Mucosa of gallbladder (tissue), 1 donor: Measurements from ENCODE around the gene EHBP1. TPM values are rescaled to one million over a fixed set of nuclear protein-coding genes. Genes with fewer than 3 reads are reported as not detected.
"Not testable (repeated sequence)": the region's sequence is repeated elsewhere in the genome, so short reads cannot be mapped to it uniquely, and the experiment has no call there.

Experiments used
- DNase-seq: peaks from one replicate; pipeline ENCODE4 v3.0.0-alpha.2; 2020; ENCODE audit warnings: low spot score
- total RNA-seq: library from RNA; stranded (reverse); gene quantifications from one replicate; pipeline ENCODE4 v1.2.1, GENCODE V29; 2021
- donor health status: DM: no; HTN: no; CAD: no.

Gene EHBP1
- total RNA-seq, 1 donor from 2014 or later: 101 TPM

DNA sequence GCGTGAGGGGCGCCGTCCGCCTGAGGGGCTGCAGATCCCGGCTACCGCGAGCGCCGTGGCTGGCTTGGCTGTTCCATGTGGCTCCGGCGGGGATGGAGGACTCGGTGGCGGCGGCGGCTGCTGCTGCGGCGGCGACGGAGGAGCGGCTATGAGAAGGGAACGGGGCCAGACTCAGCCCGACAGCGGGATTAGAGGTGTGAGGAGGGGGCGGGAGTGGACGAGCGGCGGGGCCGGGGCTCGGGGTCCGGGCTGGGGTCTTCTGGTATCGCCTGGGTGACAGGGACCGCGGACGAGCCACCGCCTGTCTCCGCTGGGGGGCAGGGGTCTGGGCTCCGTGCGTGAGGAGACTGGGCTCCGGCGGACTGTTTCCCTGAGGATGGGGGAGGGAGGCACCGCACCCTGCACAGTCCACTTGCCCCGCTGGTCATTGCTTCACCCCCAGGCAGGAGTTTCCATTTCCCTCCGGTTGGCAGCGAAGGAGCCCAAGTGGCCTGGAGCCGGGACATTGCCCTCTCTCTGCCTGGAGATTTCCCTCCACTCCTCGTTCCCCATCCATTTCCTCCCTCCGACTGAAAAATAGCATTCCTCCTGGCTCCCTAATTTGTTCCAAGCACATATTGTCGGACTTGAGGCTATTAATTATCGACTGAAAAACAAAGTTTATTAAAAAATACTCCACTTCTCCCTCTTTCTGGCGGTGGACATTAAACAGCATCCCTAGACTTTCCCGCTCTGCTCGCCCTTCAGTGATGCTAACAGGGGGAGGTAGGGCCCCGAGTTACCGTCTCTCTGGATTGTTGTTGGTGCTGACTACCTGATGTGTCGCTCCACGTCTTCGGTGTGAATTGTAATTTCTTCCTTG, 577 bp downstream of the EHBP1 start:
- peak; percentile 54 for DNase-seq

- no peak for DNase-seq
These were observed 1.4 kb downstream of the EHBP1 start for GRCh38 chr2:62706721-62707521.

- DNase-seq: no peak
These were observed 3.2 kb downstream of the EHBP1 start for GRCh38 chr2:62708751-62709150.

GRCh38 chr2:62711832-62712494, 6.5 kb downstream of the EHBP1 start:
- no peak for DNase-seq

DNA sequence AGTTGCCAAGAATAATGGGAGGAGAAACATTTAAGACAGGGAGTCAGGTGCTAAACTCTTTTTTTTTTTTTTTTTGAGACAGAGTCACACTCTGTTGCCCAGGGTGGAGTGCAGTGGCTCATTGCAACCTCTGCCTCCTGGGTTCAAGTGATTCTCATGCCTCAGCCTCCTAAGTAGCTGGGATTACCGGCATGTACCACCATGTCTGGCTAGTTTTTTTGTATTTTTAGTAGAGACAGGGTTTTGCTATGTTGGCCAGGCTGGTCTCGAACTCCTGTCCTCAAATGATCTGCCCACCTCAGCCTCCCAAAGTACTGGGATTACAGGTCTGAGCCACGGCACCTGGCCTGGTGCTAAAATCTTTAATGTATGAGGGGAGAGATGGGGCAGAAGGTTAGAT, 7.7 kb downstream of the EHBP1 start:
- not testable (repeated sequence) for DNase-seq

GRCh38 chr2:62713837-62714236, 8.3 kb downstream of the EHBP1 start:
- DNase-seq: no peak

- DNase-seq: no peak
These were observed 11.3 kb downstream of the EHBP1 start for GRCh38 chr2:62716768-62717167.

DNA sequence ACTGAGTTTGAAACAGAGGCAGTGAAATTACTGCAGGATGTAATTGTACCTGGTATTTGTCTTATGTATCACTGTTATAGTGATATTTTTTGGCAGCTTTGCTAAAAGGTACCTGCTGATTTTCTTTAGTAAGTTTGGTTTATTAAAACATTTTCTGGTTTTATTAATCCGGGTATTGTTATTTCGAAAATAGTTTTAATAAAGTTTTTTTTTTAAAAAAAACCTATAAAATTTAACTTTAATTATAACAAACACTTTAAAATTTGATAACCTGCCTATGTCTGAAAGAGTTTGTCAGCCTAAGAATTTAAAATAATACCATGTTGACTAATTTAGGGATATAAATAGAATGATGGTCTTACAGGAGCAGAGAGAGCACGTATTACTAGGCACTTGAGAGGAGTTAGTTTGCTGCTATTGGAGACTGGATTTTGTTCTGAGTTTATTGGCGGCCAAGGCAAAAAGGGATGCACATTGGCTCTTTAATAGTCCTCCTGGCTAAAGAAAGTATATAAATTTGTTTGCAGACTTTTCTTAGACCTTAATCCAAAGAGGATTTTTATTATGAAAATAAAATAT, 12.1 kb downstream of the EHBP1 start:
- DNase-seq: no peak

GRCh38 chr2:62718225-62718822, 12.8 kb downstream of the EHBP1 start:
- no peak for DNase-seq

- DNase-seq: no peak
These were observed 14.2 kb downstream of the EHBP1 start for GRCh38 chr2:62719757-62720156.

GRCh38 chr2:62722679-62723078, 17.2 kb downstream of the EHBP1 start:
- no peak for DNase-seq

DNA sequence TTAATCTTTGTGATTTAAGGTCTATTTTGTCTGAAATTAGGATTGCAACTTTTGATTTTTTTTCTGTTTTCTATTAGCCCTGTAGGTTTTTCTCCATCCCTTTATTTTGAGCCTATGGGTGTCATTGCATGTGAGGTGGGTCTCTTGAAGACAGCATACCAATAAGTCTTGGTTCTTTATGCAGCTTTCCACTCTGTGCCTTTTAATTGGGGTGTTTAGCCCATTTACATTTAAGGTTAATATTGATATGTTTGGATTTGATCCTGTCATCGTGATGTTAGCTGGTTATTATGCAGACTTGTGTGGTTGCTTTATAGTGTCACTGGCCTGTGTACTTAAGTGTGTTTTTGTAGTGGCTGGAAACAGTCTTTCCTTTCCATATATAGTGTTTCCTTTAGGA, 17.7 kb downstream of the EHBP1 start:
- no peak for DNase-seq

- DNase-seq: no peak
These were observed 18.6 kb downstream of the EHBP1 start for GRCh38 chr2:62724106-62724505.

GRCh38 chr2:62724886-62725711, 19.6 kb downstream of the EHBP1 start:
- DNase-seq: no peak

DNA sequence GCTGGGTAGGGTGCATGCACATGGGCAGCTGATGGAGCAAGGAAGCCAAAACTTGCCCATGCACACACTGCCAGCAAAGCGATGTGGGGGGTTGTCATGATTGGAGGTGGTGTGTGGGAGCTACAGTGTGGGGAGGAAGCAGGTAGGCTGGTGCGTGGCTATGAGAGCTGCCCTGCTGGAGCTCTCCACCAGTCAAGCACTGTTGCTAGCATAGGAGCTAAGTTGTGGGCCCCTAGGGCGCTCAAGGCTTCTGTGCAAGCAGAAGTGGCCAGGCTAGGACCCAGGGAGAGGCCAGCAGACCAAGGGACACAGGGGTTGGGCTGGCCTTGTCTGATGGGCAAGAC, 20.2 kb downstream of the EHBP1 start:
- no peak for DNase-seq

DNA sequence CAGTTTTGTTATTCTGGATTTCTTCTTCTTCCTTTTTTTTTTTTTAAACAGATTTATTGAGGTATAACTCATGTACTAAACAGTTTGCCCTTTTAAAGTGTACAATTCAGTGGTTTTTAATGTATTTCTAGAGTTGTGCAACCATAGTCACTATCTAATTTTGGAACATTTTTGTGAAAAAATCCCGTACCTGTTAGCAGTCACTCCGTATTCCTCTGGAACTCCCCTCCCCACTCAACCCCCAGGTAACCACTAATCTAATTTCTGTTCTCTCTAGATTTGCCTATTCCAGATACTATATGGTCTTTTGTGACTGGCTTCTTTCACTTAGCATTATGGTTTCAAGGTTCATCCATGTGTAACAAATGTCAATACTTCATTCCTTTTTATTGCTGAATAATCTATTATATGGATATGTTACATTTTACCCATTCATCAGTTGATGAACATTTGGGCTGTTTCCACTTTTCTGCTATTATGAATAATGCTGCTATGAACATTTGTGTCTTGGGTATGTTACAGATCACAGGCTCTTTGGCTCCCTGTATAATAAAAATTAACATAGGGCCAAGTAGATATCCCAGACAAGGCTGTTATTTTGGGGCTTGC, 21.9 kb downstream of the EHBP1 start:
- DNase-seq: no peak

DNA sequence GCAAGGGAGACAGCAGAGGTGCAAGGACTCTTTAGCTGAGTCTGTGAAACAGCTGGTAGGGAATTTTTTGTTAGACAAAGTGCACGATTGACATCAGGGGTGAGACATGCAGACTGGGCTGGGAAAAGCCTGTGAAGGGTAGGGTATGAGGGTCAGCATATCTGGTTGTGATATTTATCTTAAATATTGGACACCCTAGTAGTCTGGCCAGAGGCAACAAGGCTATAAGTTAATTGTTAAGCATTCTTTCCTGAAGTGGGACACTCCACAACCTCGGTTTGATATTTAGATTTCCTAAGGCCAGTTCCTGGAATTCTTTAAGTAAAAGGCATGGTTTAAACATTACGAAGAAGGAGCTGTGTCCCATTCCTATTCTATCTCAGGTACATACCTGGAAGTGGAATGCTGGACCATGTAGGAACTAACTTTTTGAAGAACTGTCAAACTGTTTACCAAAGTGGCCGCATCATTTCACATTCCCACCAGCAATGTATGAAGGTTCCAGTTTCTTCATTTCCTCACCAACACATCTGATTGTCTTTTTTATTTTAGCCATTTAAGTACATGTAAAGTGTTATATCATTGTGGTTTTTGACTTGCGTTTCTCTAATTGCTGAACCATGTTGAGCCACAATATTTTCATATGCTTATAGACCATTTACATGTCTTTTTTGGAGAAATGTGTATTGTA, 22.5 kb downstream of the EHBP1 start:
- no peak for DNase-seq

DNA sequence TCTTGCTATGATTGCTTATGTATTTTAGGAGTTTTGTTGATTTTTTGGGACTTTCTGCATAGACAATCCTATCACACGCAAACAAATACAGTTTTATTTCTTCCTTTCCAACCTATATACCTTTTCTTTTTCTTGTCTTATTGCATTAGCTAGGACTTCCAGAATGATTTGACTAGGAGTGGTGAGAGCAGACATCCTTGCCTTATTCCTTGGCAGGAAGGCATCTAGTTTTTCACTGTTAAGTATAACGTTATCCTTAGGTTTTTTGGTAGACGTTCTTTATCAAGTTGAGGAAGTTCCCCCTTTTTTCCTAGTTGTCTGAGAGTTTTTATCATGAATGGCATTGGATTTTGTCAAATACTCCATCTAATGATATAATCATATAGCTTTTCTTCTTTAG, 25.8 kb downstream of the EHBP1 start:
- DNase-seq: no peak

- DNase-seq: no peak
These were observed 26.8 kb downstream of the EHBP1 start for GRCh38 chr2:62732262-62732777.

DNA sequence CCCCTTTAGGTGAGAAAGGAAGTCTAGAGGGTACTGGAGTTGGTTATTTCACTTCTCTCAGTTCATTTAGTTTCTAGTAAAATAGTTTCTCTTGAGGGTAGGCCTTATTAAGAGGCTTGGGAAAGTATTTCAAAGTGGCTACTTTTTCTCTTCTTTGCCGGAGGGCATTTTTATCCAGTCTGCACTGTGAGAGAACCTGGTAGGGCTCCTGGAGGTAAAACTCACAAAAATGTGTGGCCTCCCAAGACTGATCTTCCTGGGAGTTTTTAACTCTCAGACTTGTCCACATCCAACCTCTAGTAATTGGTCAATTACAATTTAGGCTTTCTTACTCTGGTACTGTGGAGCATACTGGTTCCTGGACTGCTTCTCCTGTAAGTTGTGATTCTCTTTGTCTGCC, 28.0 kb downstream of the EHBP1 start:
- no peak for DNase-seq
